BLaER1 (cell line): ENCODE data around the gene CENPP.

Source experiments
- H3K27ac ChIP-seq: shearing (Covaris generic); formaldehyde crosslinking; 2 replicates; pipeline ENCODE4 v1.8.1; 2022
- H3K27me3 ChIP-seq: shearing (Covaris generic); formaldehyde crosslinking; 2 replicates; pipeline ENCODE4 v1.8.1; 2022
- H3K36me3 ChIP-seq: shearing (Covaris generic); formaldehyde crosslinking; 2 replicates; pipeline ENCODE4 v1.8.1; 2022
- H3K4me1 ChIP-seq: shearing (Covaris generic); formaldehyde crosslinking; 2 replicates; pipeline ENCODE4 v1.8.1; 2022
- H3K4me2 ChIP-seq: shearing (Covaris generic); formaldehyde crosslinking; 2 replicates; pipeline ENCODE4 v1.8.1; 2022
- H3K4me3 ChIP-seq: shearing (Covaris generic); formaldehyde crosslinking; 2 replicates; pipeline ENCODE4 v1.8.1; 2022
- H3K9ac ChIP-seq: shearing (Covaris generic); formaldehyde crosslinking; 2 replicates; pipeline ENCODE4 v1.8.1; 2022
- H3K9me3 ChIP-seq: shearing (Covaris generic); formaldehyde crosslinking; 2 replicates; pipeline ENCODE4 v1.8.1; 2022
- H4K20me1 ChIP-seq: shearing (Covaris generic); formaldehyde crosslinking; 2 replicates; pipeline ENCODE4 v1.8.1; 2022
- Cebpa-rat ChIP-seq: shearing (Covaris generic); IDR thresholded peaks from 2 replicates; pipeline ENCODE4 v1.8.1; 2022

Gene CENPP

DNA sequence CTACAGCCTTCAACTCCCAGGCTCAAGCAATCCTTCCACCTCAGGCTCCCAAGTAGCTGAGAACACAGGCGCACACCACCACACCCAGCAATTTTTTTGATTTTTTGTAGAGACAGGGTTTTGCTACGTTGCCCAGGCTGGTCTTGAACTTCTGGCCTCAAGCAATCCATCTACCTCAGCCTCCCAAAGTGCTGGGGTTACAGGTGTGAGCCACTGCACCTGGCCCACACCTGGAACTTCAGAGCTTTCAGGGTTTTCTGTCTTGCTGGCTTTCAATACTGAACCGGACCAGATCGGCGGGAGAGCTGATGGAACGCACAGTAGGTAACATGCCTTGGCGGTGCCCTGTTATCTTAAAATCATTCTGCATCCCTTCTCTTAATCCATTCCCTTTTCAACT, 313.4 kb downstream of the CENPP start:
- Histone ChIP-seq H3K27me3 (no peaks in the 10 kb centered on the region), H4K20me1 (peaks cover 6% of the 10 kb centered on the region), H3K4me1 (no peaks in the 10 kb centered on the region), H3K4me2 (no peak overlapping the region), H3K36me3 (peaks cover 99% of the 10 kb centered on the region), H3K4me3 (no peak overlapping the region), H3K27ac (no peak overlapping the region), H3K9me3 (no peaks in the 10 kb centered on the region), H3K9ac (no peak overlapping the region)
- no peak for TF ChIP-seq Cebpa-rat

- H3K36me3 ChIP-seq: peaks cover 99% of the 10 kb centered on the region
- H3K27me3 ChIP-seq: no peaks in the 10 kb centered on the region
- no peak for TF ChIP-seq Cebpa-rat
- no peaks in the 10 kb centered on the region for H3K4me1 ChIP-seq
- H3K27ac ChIP-seq: no peak overlapping the region
- H3K9ac ChIP-seq: no peak overlapping the region
- H3K4me2 ChIP-seq: no peak overlapping the region
- H4K20me1 ChIP-seq: peaks cover 6% of the 10 kb centered on the region
- no peaks in the 10 kb centered on the region for H3K9me3 ChIP-seq
- no peak overlapping the region for H3K4me3 ChIP-seq
Measured at GRCh38 chr9:92639791-92640271, 314.1 kb downstream of the CENPP start.

DNA sequence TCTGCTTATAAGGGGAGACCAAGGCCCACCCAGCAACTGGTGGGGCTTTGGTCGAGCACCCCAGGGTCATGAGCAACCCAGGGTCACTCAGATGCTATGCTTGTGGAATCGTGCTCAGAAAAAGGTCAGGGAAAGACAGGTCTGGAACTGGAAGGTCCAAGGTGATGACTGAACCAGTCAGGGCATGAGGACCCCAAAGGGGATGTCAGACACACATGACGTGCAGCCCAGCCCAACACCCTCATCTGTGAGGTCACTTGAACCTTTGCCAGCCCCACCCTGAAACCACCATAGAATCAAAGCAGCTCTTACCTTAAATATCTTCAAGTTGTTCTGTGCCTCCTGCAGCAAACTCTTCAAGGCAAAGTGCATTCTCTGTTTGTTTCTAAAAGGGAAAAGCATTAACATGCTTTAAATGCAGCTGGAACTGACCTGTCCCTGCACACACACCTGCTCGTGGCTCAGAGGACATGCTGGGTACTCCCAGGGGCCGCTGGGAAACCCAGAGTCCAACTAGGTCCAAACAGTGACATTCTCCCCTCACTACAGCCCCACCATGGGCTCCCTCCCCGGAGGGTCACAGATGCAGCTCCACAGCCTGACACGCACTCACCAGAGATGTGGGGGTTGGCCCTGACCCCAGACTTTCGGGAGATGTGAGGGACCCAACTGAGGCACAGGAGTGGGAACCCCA, 314.8 kb downstream of the CENPP start:
- Histone ChIP-seq H3K4me1 (no peaks in the 10 kb centered on the region), H3K4me2 (no peak overlapping the region), H3K9me3 (0 out of 2 replicates have a peak, but pooled peaks cover 6% of the 10 kb centered on the region), H3K4me3 (no peak overlapping the region), H3K36me3 (peaks cover 99% of the 10 kb centered on the region), H3K27me3 (no peaks in the 10 kb centered on the region), H4K20me1 (peaks cover 6% of the 10 kb centered on the region), H3K9ac (no peak overlapping the region), H3K27ac (no peak overlapping the region)
- no peak for TF ChIP-seq Cebpa-rat

- peaks cover 99% of the 10 kb centered on the region for H3K36me3 ChIP-seq
- no peak overlapping the region for H3K27ac ChIP-seq
- TF ChIP-seq Cebpa-rat: no peak
Measured at GRCh38 chr9:92641092-92641809, 315.5 kb downstream of the CENPP start.

DNA sequence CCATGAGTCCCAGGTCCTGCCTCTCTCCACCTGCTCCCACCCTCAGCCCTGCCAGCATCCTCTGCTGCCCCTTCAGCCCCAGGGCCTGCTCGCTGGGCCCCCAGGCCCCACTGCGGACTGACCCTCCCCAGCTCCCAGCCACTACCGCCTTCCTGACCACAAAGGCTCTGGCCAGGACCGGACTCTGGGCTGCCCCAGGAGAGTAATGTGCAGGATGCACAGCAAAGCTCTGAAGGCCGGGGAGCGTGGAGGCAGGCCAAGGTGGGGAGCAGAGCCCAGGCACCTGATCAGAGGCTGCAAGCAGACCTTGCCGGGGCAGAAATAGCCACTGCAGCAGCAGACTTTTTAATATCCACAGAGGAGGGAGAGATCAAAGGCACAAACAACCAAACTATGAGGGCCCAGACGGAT, 316.3 kb downstream of the CENPP start:
- Histone ChIP-seq H4K20me1 (peaks cover 6% of the 10 kb centered on the region), H3K4me3 (no peak overlapping the region), H3K9me3 (0 out of 2 replicates have a peak, but pooled peaks cover 10% of the 10 kb centered on the region), H3K4me1 (no peaks in the 10 kb centered on the region), H3K9ac (no peak overlapping the region), H3K36me3 (peaks cover 99% of the 10 kb centered on the region), H3K27me3 (no peaks in the 10 kb centered on the region), H3K27ac (no peak overlapping the region), H3K4me2 (no peak overlapping the region)
- no peak for TF ChIP-seq Cebpa-rat

More at GRCh38 chr9:92641092-92641809, 315.5 kb downstream of the CENPP start:
- H3K9ac ChIP-seq: no peak overlapping the region
- H3K4me1 ChIP-seq: no peaks in the 10 kb centered on the region
- no peak overlapping the region for H3K4me3 ChIP-seq
- peaks cover 6% of the 10 kb centered on the region for H4K20me1 ChIP-seq
- H3K27me3 ChIP-seq: no peaks in the 10 kb centered on the region
- H3K9me3 ChIP-seq: 0 out of 2 replicates have a peak, but pooled peaks cover 10% of the 10 kb centered on the region
- H3K4me2 ChIP-seq: no peak overlapping the region

DNA sequence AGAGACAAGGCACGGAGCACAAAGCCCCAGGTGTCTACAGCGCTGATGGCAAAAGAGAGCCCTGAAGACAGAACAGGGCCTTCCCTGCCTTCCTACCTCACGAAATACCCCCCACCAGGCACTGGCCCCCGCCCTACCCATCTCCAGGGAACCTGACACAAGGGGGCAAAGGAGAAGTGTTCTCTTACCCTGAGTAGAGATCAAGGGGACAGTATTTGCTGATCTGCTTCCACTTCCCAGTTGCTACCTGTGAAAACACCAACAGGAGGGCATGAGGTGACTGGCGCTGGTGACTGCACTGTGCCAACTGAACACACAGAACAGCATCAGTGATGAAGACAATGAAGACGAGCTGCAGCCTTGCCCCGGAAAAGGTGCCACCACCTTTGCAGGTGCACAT, 316.8 kb downstream of the CENPP start:
- H4K20me1 ChIP-seq: peaks cover 6% of the 10 kb centered on the region
- H3K9ac ChIP-seq: no peak overlapping the region
- H3K27ac ChIP-seq: no peak overlapping the region
- no peak overlapping the region for H3K4me3 ChIP-seq
- no peak for TF ChIP-seq Cebpa-rat
- no peak overlapping the region for H3K4me2 ChIP-seq
- H3K27me3 ChIP-seq: no peaks in the 10 kb centered on the region
- H3K4me1 ChIP-seq: no peaks in the 10 kb centered on the region
- H3K36me3 ChIP-seq: peaks cover 99% of the 10 kb centered on the region
- 0 out of 2 replicates have a peak, but pooled peaks cover 10% of the 10 kb centered on the region for H3K9me3 ChIP-seq

- Histone ChIP-seq H3K27me3 (no peaks in the 10 kb centered on the region), H4K20me1 (peaks cover 6% of the 10 kb centered on the region), H3K9ac (no peak overlapping the region), H3K4me2 (no peak overlapping the region), H3K36me3 (peaks cover 99% of the 10 kb centered on the region), H3K4me1 (peaks cover 16% of the 10 kb centered on the region), H3K4me3 (no peak overlapping the region), H3K27ac (no peak overlapping the region), H3K9me3 (0 out of 2 replicates have a peak, but pooled peaks cover 10% of the 10 kb centered on the region)
- no peak for TF ChIP-seq Cebpa-rat
Measured at GRCh38 chr9:92644278-92644677, 318.5 kb downstream of the CENPP start.

DNA sequence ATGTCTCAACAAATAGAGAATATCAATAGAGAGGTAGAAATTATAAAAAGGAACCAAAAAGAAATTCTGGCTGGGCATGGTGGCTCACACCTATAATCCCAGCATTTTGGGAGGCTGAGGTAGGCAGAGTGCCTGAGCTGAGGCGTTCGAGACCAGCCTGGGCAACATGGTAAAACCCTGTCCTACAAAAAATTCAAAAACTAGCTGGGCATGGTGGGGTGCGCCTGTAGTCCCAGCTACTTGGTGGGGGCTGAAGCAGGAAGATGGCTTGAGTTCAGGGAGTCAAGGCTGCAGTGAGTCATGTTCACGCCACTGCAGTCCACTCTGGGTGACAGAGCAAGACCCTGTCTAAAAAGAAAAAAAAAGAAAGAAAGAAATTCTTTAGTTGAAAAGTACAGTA, 319.3 kb downstream of the CENPP start:
- peaks cover 6% of the 10 kb centered on the region for H4K20me1 ChIP-seq
- H3K4me3 ChIP-seq: no peak overlapping the region
- no peak overlapping the region for H3K27ac ChIP-seq
- TF ChIP-seq Cebpa-rat: no peak
- H3K4me2 ChIP-seq: no peak overlapping the region
- H3K36me3 ChIP-seq: peaks cover 98% of the 10 kb centered on the region
- no peak overlapping the region for H3K9ac ChIP-seq
- H3K27me3 ChIP-seq: no peaks in the 10 kb centered on the region
- H3K4me1 ChIP-seq: peaks cover 16% of the 10 kb centered on the region
- H3K9me3 ChIP-seq: 0 out of 2 replicates have a peak, but pooled peaks cover 10% of the 10 kb centered on the region

DNA sequence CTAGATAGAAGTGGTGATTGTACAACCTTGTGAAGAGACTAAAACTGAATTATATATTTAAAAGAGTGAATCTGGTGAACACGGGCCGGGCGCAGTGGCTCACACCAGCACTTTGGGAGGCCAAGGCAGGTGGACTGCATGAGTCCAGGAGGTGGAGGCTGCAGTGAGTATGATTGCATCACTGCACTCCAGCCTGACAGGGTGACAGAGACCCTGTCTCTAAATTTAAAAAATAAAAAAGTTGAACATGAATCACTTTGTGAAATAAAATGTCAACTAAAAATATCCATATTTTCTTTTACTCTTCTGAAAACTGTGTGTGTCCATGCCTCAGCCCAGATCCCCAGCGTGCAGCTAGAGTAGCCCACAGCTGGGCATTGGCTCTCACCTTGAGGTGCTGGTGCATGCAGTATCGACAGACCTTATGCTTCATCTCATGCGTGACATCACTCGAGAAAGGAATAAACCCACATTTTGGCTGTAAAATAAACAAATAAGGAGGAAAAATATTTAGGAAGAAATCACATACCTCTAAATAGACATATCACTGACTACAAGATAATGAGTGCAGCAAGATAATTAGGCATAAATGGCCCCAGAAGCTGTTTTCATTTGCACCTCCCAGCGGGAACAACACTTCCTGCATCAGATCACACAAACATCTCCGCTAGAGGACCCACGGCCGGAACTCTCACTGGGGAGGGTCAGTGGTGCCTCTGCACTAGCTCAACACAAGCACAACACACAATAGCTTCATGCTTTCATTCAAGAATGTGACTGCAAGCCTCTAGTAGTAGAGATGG, 322.1 kb downstream of the CENPP start:
- Histone ChIP-seq H3K4me1 (peaks cover 30% of the 10 kb centered on the region), H3K36me3 (peaks cover 96% of the 10 kb centered on the region), H3K27ac (peak overlapping the region; percentile 28; the same call in 1 of the 2 replicates), H3K9ac (no peak overlapping the region), H3K9me3 (0 out of 2 replicates have a peak, but pooled peaks cover 10% of the 10 kb centered on the region), H3K4me2 (peak overlapping the region; percentile 5; the same call in 1 of the 2 replicates), H3K27me3 (no peaks in the 10 kb centered on the region), H3K4me3 (no peak overlapping the region), H4K20me1 (no peaks in the 10 kb centered on the region; the same call in 1 of the 2 replicates)
- TF ChIP-seq Cebpa-rat: no peak
